Umbilical cord (tissue), 1 donor: Measurements from ENCODE around the gene C10orf71. TPM values are rescaled to one million over a fixed set of nuclear protein-coding genes. Genes with fewer than 3 reads are reported as not detected.

ENCODE experiments used
- total RNA-seq: library from RNA; depleted of rRNA; stranded (reverse); fragments of >200 nt; gene quantifications from one replicate; pipeline ENCODE4 v1.2.3, GENCODE V29; 2014; ENCODE audit warnings: low replicate concordance; ENCODE audit not compliant: insufficient read depth

The C10orf71 gene
- total RNA-seq, 1 donor from 2014 or later: 3.6 TPM

Other genes starting within 250 kb of the C10orf71 start
- 8.4 TPM for gene VSTM4, start 183.6 kb upstream of the C10orf71 start, total RNA-seq
- not detected for gene FAM170B, start 165.1 kb upstream of the C10orf71 start, total RNA-seq
- gene TMEM273, start 110.8 kb upstream of the C10orf71 start, total RNA-seq: 1.4 TPM
- 0.48 TPM for gene DRGX, start 96.9 kb downstream of the C10orf71 start, total RNA-seq
- 31.8 TPM for gene ERCC6, start 240.0 kb downstream of the C10orf71 start, total RNA-seq